Stimulated activated CD8-positive, alpha-beta memory T cell treated with anti-CD3 and anti-CD28 coated beads, Interleukin-7, amount 100 ng/mL, for 24 hours (primary cell): ENCODE results near the gene PALLD.

ENCODE experiments used
- DNase-seq: peaks from one replicate; pipeline ENCODE4 v3.0.0-alpha.2; 2020; ENCODE audit warnings: low read depth

Gene PALLD

GRCh38 chr4:168623011-168623410 lies 126.2 kb downstream of the PALLD start:
- no peak for DNase-seq

- no peak for DNase-seq
Observed at GRCh38 chr4:168623484-168623883, 126.6 kb downstream of the PALLD start.

GRCh38 chr4:168628251-168628650 lies 131.4 kb downstream of the PALLD start:
- DNase-seq = no peak

GRCh38 chr4:168629566-168629965 lies 132.7 kb downstream of the PALLD start:
- no peak for DNase-seq

- no peak for DNase-seq
Observed at GRCh38 chr4:168630445-168631187, 133.8 kb downstream of the PALLD start.

GRCh38 chr4:168631241-168632162 lies 134.7 kb downstream of the PALLD start:
- no peak for DNase-seq

GRCh38 chr4:168632301-168632725 lies 135.5 kb downstream of the PALLD start:
- DNase-seq = no peak

GRCh38 chr4:168633064-168633463 lies 136.2 kb downstream of the PALLD start:
- DNase-seq = no peak

- no peak for DNase-seq
Observed at GRCh38 chr4:168633496-168633895, 136.6 kb downstream of the PALLD start.

GRCh38 chr4:168634276-168634802 lies 137.5 kb downstream of the PALLD start:
- no peak for DNase-seq

- DNase-seq = no peak
Observed at GRCh38 chr4:168636040-168636439, 139.2 kb downstream of the PALLD start.

- no peak for DNase-seq
Observed at GRCh38 chr4:168636506-168637196, 139.8 kb downstream of the PALLD start.

- DNase-seq = no peak
Observed at GRCh38 chr4:168637872-168638756, 141.3 kb downstream of the PALLD start.

GRCh38 chr4:168639914-168640313 lies 143.1 kb downstream of the PALLD start:
- DNase-seq = no peak

GRCh38 chr4:168641811-168642140 lies 144.9 kb downstream of the PALLD start:
- no peak for DNase-seq

GRCh38 chr4:168642591-168642990 lies 145.7 kb downstream of the PALLD start:
- no peak for DNase-seq

GRCh38 chr4:168643111-168643795 lies 146.4 kb downstream of the PALLD start:
- no peak for DNase-seq

- DNase-seq = no peak
Observed at GRCh38 chr4:168643796-168644159, 146.9 kb downstream of the PALLD start.

GRCh38 chr4:168646001-168646768 lies 149.3 kb downstream of the PALLD start:
- no peak for DNase-seq
